ENCODE measurements around the gene RAPGEF5. TPM values are rescaled to one million over a fixed set of nuclear protein-coding genes. Genes with fewer than 3 reads are reported as not detected.

The RAPGEF5 gene, protein sequence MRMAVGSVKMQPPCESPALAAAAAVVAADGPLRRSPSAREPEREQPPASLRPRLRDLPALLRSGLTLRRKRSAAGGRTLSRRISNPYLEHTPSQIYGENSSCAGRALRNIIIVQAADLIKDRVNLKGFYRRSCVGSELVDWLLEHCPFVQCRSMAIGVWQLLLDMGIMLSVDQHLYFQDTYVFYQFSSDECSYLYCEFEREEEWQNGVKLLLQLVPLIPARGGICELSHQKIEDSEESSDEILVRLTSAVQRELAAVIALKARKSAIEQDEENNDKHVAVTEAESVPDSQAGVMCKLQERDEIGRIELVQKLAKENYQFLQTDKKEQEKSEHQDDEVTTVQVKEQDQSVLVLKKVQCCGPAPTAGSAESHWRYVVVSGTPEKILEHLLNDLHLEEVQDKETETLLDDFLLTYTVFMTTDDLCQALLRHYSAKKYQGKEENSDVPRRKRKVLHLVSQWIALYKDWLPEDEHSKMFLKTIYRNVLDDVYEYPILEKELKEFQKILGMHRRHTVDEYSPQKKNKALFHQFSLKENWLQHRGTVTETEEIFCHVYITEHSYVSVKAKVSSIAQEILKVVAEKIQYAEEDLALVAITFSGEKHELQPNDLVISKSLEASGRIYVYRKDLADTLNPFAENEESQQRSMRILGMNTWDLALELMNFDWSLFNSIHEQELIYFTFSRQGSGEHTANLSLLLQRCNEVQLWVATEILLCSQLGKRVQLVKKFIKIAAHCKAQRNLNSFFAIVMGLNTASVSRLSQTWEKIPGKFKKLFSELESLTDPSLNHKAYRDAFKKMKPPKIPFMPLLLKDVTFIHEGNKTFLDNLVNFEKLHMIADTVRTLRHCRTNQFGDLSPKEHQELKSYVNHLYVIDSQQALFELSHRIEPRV
- 10 to 100 TPM in 1 of 3 donors, 1 to 10 TPM in 2; 5.7 to 18.0 (median 7.0) TPM for polyA plus RNA-seq

DNA sequence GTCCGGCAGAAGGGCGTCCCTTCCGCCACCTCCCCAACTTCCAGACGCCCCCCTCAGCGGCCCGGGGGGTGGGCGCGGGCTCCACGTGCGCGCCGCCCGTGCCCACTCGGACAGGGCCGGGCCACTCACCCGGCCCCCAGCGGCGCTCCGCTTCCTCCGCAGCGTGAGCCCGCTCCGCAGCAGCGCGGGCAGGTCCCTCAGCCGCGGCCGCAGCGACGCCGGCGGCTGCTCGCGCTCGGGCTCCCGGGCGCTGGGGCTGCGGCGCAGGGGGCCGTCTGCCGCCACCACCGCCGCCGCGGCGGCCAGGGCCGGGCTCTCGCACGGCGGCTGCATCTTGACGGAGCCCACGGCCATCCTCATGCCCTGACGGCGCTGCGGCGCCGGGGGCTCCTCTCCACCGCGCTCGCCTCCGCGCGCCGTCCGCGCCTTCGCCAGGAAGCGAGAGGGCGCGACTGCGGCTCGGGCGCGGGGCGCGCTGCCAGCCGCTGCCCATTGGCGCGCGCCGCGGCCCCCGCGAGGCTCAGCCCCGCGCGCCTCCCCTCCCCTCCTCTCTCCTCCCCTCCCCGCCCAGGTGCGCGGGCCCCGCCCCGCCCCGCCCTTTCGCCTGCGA, at the start of gene RAPGEF5:
Gene RAPGEF5 (minus strand): TSS at position 454 of the 610 bp plus-strand sequence. CDS start 94 bp downstream, at position 360.
- WGBS, 3 donors, result 0 to 2% (median 1%) methylated on average over 42 to 89 of the region's 95 CpGs
- no peak within 1 kb of the TSS for H3K27ac ChIP-seq (ENCODE audit: low read depth, low read length)

GRCh38 chr7:22406715-22407114, 49.8 kb upstream of the RAPGEF5 start:
- no peak overlapping the region for H3K27ac ChIP-seq (ENCODE audit: low read depth, low read length)
- WGBS, 3 donors, result 93 to 99% (median 94%) methylated on average over 4 of the region's 4 CpGs

- no peak overlapping the region for H3K27ac ChIP-seq (ENCODE audit: low read depth, low read length)
- 56 to 80% (median 72%) methylated on average over 3 of the region's 3 CpGs for WGBS, 3 donors
Observed at GRCh38 chr7:22404421-22405023, 47.6 kb upstream of the RAPGEF5 start.

DNA sequence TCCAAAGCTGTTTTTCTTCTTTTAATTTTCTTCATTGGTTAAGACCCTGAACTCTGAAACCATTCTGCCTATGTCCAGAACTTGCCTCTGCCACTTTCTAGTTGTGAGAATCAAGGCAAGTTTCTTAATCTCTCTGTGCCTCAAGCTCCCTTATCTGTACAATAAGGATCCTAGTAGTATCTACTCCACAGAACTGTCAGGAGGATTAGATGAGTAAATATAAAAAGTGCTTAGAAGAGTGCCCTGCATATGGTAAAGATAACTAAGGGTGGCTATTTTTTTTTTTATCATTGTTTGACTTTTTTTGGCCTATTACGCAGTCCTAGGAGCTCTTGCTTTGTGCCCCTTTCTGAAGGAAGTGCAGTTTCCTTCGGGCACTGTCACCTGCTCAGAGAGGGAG, 46.4 kb upstream of the RAPGEF5 start:
- H3K27ac ChIP-seq (ENCODE audit: low read depth, low read length), result no peak overlapping the region
- 90 to 97% (median 91%) methylated on average over 2 of the region's 2 CpGs for WGBS, 3 donors

DNA sequence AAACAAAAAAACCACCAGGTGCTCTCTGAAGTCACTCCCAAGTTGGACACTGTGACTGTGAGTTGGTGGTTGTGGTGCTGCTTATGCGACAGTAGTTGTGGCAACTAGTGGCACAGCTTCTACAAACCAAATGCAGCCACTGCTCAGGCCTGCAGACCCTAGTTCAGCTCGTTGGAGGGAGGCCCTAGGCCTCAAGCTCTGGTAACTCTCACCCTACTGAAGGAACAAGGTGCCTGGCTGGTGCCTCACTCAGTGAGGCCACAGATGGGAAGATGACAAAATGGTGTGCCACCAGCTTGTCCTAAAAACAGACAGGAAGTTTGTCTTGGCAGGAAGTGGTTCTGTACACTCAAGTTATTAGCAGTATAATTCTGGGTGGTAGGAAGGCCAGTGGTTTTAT, 45.3 kb upstream of the RAPGEF5 start:
- no peak overlapping the region for H3K27ac ChIP-seq (ENCODE audit: low read depth, low read length)
- WGBS, 3 donors, result 75 to 78% (median 78%) methylated on average over 2 of the region's 2 CpGs

GRCh38 chr7:22400936-22401553, 44.1 kb upstream of the RAPGEF5 start:
- no peak overlapping the region for H3K27ac ChIP-seq (ENCODE audit: low read depth, low read length)
- 86 to 92% (median 87%) methylated on average over 3 of the region's 3 CpGs for WGBS, 3 donors

GRCh38 chr7:22400150-22400814, 43.3 kb upstream of the RAPGEF5 start:
- no peak overlapping the region for H3K27ac ChIP-seq (ENCODE audit: low read depth, low read length)
- 77 to 79% (median 79%) methylated on average over 10 of the region's 10 CpGs for WGBS, 3 donors

GRCh38 chr7:22399546-22399945, 42.6 kb upstream of the RAPGEF5 start:
- 52 to 92% (median 84%) methylated on average over 2 of the region's 2 CpGs for WGBS, 3 donors
- H3K27ac ChIP-seq (ENCODE audit: low read depth, low read length), result no peak overlapping the region

GRCh38 chr7:22399091-22399490, 42.1 kb upstream of the RAPGEF5 start:
- no peak overlapping the region for H3K27ac ChIP-seq (ENCODE audit: low read depth, low read length)

DNA sequence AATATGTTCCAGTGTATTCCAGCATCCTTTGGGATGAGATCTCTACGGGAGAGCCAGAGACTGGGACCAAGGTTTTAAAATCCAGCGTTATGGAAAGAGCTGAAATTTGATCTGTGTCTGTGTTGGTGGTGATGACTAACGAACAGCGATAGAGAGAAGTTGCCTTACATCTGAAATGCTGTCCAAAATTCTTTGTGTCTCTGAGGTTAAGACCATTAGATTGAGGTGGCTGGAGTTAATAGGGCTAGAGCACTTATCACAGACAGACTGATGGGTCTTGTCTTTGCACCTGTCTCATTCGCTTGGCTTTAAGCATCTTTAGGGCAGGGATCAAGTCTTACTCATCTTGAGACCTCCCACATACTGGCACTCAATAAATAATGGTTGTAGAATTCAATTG, 41.0 kb upstream of the RAPGEF5 start:
- no peak overlapping the region for H3K27ac ChIP-seq (ENCODE audit: low read depth, low read length)
- 50 to 78% (median 56%) methylated on average over 5 of the region's 5 CpGs for WGBS, 3 donors

DNA sequence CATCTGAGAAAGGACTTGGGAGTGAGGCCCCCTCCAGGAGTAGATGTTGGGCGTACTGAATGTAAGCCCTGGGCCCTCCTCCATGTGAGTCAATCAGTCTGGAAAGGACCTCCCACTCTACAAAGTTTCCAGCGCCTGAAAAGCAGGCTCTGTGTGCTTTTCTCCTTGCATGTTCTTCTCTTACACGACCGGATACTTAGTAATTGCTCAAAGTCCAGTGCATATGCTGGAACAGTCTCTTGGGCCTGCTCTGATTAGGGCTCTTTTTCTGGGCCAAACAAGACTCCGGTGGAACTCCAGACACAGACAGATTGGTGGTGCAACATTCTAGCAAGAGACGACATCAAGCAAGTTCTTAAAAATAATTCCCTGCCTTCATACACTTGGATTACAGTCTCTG, 38.3 kb upstream of the RAPGEF5 start:
- no peak overlapping the region for H3K27ac ChIP-seq (ENCODE audit: low read depth, low read length)
- WGBS, 3 donors, result 75 to 90% (median 81%) methylated on average over 5 to 6 of the region's 6 CpGs

GRCh38 chr7:22394739-22395138, 37.8 kb upstream of the RAPGEF5 start:
- 61 to 97% (median 68%) methylated on average over 3 of the region's 3 CpGs for WGBS, 3 donors
- H3K27ac ChIP-seq (ENCODE audit: low read depth, low read length), result no peak overlapping the region

- 66 to 73% (median 71%) methylated on average over 13 of the region's 13 CpGs for WGBS, 3 donors
- no peak overlapping the region for H3K27ac ChIP-seq (ENCODE audit: low read depth, low read length)
Observed at GRCh38 chr7:22393913-22394729, 37.2 kb upstream of the RAPGEF5 start.

GRCh38 chr7:22390516-22390915, 33.6 kb upstream of the RAPGEF5 start:
- WGBS, 3 donors, result 32 to 65% (median 35%) methylated on average over 1 of the region's 1 CpG
- H3K27ac ChIP-seq (ENCODE audit: low read depth, low read length), result no peak overlapping the region

DNA sequence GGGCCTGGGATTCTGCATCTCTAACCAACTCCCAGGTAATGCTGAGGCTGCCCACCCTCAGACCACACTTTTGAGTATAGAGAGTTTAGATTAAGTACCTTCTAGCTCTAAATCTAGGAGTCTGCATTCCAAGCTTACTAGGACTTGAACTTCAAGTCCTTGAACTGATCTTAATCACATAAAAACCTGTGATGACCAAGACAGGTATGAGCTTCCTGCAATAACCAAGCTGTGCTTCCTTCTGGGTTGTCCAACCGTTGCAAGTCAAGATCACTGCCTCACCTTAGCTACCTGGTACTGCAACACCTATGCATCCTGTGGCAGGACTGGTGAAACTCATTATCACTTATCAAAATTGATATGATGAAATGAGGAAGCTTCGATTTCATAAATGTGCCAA, 32.9 kb upstream of the RAPGEF5 start:
- WGBS, 3 donors, result 79 to 93% (median 83%) methylated on average over 2 of the region's 2 CpGs
- H3K27ac ChIP-seq (ENCODE audit: low read depth, low read length), result no peak overlapping the region

DNA sequence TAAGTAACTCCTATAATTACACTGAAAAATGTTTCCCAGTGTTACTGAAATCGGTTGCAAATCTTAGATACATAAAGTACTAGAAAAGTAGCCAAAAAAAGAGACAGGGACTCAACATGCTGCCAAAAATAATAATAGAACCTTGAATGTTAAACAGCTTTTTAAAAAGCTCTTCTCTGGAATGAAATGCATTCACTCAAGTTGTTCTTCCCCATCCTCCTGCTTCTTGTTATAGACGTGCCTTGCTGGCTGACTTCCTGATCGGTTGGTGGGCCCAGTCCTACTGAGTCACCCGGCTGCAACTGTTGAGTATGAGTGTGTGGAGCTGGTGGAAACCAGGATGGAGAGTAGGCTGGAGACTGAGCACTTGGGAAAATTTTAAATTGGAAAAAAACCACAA, 30.6 kb upstream of the RAPGEF5 start:
- 52 to 73% (median 52%) methylated on average over 4 of the region's 4 CpGs for WGBS, 3 donors
- H3K27ac ChIP-seq (ENCODE audit: low read depth, low read length), result no peak overlapping the region

DNA sequence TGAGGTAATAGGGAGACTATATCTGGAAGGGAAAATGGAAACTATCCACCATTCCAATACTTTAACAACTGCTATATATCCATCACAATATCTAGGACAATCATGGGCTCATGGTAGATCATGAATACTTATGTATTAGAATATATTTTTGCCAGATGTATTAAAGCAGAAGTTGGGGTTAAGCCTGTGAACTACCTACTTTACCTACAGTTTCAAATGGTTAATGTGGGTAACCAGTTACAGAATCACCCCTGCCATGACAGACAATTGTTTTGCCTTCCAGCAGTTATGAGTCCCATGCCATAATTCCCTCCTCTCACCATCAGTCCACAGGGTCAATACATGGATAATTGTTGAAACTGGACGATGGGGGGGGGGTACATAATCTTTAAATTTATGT, 29.9 kb upstream of the RAPGEF5 start:
- WGBS, 3 donors, result 86 to 94% (median 88%) methylated on average over 1 of the region's 1 CpG
- no peak overlapping the region for H3K27ac ChIP-seq (ENCODE audit: low read depth, low read length)
